ENCODE measurements around the gene LGALS7B.
"Not testable (repeated sequence)": the region's sequence is repeated elsewhere in the genome, so short reads cannot be mapped to it uniquely, and the experiment has no call there.

LGALS7B gene

DNA sequence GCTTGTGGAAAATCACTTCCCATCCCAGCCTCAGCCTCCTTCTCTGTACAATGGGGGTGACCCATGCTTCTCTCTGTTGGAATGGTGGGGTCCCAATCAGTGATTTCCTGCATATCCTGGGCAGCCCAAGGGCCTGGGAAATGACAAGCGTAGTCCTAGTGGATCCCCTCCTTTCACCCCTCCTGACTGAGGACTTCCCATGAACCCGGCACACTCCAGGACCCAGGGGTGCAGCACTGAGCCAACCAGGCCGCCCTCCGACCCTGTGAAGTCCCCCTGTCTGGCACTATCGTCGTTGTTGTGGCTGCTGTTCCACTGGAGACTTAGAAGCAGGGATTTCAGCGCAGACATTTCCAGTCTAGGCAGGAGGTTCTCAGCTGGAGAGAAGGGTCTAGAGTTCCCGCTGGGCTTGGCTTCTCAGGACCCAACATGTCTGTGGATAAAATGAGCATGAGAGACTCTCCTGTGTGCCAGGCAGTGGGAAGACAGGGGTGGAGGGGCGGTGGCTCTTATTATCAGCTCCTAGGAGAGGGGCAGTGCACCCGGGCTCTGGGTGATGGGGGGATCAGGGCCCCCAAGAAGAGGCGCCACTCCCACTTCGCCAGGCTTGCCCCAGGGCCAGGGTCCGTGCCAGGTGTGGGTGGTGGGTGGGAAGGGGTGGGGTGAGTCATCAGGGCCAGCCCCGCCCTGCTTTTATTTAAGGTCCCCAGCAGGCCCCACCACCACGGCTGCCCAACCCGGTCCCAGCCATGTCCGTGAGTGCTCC, at the start of gene LGALS7B:
Gene LGALS7B, plus strand, starts transcription at position 723 of the 766 bp plus-strand sequence. Its CDS starts 27 bp downstream, at position 750.
- DNase-seq = no peak

GRCh38 chr19:38739440-38740256, 49.4 kb upstream of the LGALS7B start:
- DNase-seq = no peak

GRCh38 chr19:38740257-38740592, 48.8 kb upstream of the LGALS7B start:
- DNase-seq = no peak

- DNase-seq = no peak
These were observed 48.1 kb upstream of the LGALS7B start for GRCh38 chr19:38740932-38741331.

- DNase-seq = no peak
These were observed 47.3 kb upstream of the LGALS7B start for GRCh38 chr19:38741670-38742069.

- DNase-seq = no peak
These were observed 46.7 kb upstream of the LGALS7B start for GRCh38 chr19:38742296-38742695.

DNA sequence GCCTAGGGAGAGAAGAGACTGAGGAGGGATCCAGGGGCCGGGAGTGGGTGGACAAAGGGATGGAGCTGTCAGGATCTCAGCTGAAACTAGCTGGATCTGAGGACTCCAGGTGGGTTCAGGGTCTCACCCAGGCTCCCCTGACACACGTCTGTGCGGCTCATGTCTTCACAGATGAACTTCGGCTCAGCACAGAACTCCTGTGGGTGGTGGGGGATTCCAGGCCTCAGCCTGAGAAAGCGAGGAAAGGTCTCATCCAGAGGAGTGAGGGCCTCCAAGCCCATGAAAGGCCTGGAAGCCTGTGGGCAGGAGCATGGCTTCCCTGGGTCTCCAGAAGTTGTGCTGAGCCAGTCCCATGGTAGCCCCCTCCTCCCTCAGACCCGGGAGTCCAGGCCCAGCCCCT, 46.1 kb upstream of the LGALS7B start:
- DNase-seq = no peak

GRCh38 chr19:38743394-38744297, 45.4 kb upstream of the LGALS7B start:
- DNase-seq = no peak

DNA sequence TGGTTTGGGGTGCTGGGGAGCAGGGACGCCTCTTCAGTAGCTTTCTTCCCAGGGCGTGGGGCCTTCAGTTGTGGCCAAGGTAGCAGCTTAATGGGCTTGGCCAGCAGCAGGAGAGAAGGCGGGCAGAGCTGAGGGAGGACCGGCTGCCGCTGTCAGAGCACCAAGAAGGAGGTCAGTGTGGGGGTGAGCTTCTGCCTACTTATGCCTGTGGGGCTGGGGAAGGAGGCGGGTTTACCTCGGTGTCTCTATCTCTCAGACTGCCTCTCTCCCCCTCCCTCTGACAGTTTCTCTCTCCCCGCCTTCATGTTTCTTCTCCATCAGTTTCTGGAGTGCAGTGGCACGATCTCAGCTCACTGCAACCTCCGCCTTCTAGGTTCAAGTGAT, 44.7 kb upstream of the LGALS7B start, which contains the start of gene CAPN12:
Gene CAPN12, minus strand, starts transcription at position 177 of the 384 bp plus-strand sequence. CDS start 309 bp downstream, outside the sequence.
- DNase-seq = no peak

DNA sequence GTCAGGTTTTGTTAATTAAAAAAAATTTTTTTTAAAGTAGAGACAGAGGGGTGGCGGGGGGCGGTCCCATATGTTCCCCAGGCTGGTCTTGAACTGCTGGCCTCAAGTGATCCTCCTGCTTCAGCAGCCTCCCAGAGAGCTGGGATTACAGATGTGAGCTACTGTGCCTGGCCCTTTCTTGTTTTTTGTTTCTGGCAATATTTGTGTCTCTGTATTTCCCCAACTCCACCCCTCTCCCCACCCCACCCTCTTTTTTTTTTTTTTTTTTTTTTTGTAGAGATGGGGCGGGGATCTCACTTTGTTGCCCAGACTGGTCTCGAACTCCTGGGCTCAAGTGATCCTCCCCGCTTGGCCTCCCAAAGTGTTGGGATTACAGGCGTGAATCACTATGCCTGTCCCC, 44.1 kb upstream of the LGALS7B start:
- DNase-seq = no peak

GRCh38 chr19:38745316-38745715, 43.7 kb upstream of the LGALS7B start:
- DNase-seq = no peak

DNA sequence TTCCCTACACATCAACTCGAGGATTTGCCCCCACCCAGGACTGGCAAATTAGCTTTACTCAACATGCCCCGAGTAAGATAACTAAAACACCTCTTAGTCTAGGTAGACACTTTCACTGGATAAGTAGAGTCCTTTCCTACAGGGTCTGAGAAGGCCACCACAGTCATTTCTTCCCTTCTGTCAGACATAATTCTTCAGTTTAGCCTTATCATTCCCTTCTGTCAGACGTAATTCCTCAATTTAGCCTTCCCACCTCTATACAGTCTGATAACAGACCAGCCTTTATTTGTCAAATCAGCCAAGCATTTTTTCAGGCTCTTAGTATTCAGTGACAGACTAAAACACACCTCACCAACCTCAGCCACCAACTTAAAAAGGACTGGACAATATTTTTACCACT, 35.2 kb upstream of the LGALS7B start:
- not testable (repeated sequence) for DNase-seq

GRCh38 chr19:38754196-38754595, 34.8 kb upstream of the LGALS7B start:
- DNase-seq = not testable (repeated sequence)

DNA sequence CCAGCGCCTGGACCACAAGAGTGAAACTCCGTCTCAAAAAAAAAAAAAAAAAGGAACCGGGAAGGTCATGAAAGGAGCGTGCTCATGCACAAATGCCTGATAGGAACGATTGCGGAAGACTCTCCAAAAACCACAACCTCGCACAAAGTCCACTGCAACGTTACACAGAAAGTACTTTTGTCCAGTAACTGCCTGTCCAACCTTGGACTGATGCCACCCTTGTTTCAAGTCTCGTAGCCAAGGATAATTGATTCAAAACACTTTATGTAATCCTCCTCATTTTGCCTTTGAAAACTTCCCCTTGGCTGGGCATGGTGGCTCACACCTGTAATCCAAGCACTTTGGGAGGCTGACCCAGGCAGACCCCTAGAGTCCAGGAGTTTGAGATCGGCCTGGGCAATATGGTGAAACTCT, 29.4 kb upstream of the LGALS7B start:
- DNase-seq = no peak

DNA sequence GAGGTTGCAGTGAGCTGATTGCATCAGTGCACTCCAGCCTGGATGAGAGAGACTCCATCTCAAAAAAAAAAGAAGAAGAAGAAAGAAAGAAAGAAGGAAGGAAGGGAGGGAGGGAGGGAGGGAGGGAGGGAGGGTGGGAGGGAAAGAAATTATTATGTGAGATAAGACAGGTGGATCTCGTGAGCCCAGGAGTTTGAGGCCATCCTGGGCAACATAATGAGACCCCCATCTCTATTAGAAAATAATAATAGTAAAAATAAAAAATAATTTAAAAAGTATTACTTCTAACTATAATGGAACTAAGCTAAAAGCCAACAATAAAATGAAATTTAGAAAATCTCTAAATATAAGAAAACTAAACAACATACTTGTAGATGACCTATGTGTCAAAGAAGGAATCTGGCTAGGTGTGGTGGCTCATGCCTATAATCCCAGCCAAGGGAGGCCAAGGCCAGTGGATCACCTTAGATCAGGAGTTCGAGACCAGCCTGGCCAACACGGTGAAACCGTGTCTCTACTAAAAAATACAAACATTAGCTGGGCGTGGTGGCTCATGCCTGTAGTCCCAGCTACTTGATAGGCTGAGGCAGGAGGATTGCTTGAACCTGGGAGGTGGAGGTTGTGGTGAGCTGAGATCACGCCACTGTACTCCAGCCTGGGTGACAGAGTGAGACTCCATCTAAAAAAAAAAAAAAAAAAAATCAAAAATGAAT, 28.0 kb upstream of the LGALS7B start:
- not testable (repeated sequence) for DNase-seq

DNA sequence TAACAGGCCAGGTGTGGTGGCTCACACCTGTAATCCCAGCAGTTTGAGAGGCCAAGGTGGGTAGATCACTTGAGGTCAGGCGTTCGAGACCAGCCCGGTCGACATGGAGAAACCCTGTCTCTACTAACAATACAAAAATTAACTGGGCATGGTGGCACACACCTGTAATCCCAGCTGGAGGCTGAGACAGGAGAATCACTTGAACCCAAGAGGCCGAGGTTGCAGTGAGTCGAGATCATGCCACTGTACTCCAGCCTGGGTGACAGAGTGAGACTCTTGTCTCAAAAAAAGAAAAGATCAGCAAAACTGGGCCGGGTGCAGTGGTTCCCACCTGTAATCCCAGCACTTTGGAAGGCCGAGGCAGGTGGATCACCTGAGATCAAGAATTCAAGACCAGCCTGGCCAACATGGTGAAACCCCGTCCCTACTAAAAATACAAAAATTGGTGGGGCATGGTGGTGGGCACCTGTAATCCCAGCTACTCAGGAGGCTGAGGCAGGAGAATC, 27.1 kb upstream of the LGALS7B start:
- not testable (repeated sequence) for DNase-seq

DNA sequence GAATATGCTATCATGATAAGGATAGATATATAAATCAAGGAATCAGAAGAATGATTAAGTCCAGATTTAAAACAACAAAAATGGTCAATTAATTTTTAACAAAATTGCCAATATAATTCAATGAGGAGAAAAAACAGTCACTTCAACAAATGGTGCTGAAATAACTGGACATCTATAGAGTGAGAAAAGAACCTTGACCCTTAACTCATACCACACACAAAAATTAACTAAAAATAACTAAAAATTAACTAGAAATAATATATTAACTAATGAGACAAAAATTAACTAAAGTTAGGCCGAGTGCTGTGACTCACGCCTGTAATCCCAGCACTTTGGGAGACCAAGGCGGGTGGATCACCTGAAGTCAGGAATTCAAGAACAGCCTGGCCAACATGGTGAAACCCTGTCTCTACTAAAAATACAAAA, 25.2 kb upstream of the LGALS7B start:
- DNase-seq = no peak

- DNase-seq = no peak
These were observed 23.8 kb upstream of the LGALS7B start for GRCh38 chr19:38765214-38765613.

GRCh38 chr19:38766276-38767047, 22.5 kb upstream of the LGALS7B start:
- DNase-seq = no peak

GRCh38 chr19:38769635-38770211, 19.3 kb upstream of the LGALS7B start:
- DNase-seq = no peak

All from NCI-H2171 (cell line).